Neural cell (in vitro differentiated cells): ENCODE data around the gene GRIP1. TPM values are rescaled to one million over a fixed set of nuclear protein-coding genes. Genes with fewer than 3 reads are reported as not detected.

Source experiments
- H2AFZ ChIP-seq: fragments of 200-600, 300-800 bp; sonication (generic), shearing (Covaris generic); 2 replicates; pipeline ENCODE4 v1.6.0; 2014; ENCODE audit warnings: low read depth, mild to moderate bottlenecking, antibody characterized with exemption, low read length, moderate library complexity
- H3F3A ChIP-seq: fragments of 200-600 bp; shearing (Covaris generic); 2 replicates; pipeline ENCODE4 v1.6.1; 2016; ENCODE audit warnings: mild to moderate bottlenecking, moderate library complexity, mixed read lengths, antibody characterized with exemption, low read length; ENCODE audit not compliant: insufficient read depth, poor library complexity, severe bottlenecking
- H3K27ac ChIP-seq: fragments of 200-600, 300-800 bp; sonication (generic), shearing (Covaris generic); 2 replicates; pipeline ENCODE4 v1.5.1; 2014; ENCODE audit warnings: mild to moderate bottlenecking, low read length, moderate library complexity
- H3K27me3 ChIP-seq: fragments of 300-800, 200-600 bp; sonication (generic), shearing (Covaris generic); 2 replicates; pipeline ENCODE4 v1.6.0; 2014; ENCODE audit warnings: mild to moderate bottlenecking, low read depth, low read length, moderate library complexity; ENCODE audit not compliant: insufficient read depth
- H3K36me3 ChIP-seq: fragments of 300-800, 200-600 bp; sonication (generic), shearing (Covaris generic); 2 replicates; pipeline ENCODE4 v1.5.1; 2014; ENCODE audit warnings: mild to moderate bottlenecking, antibody characterized with exemption, low read length, moderate library complexity; ENCODE audit not compliant: insufficient read depth
- H3K4me2 ChIP-seq: fragments of 300-800, 200-600 bp; sonication (generic), shearing (Covaris generic); 2 replicates; pipeline ENCODE4 v1.6.0; 2014; ENCODE audit warnings: mild to moderate bottlenecking, low read length
- H3K4me3 ChIP-seq: fragments of 300-800, 200-600 bp; sonication (generic), shearing (Covaris generic); 2 replicates; pipeline ENCODE4 v1.5.1; 2014; ENCODE audit warnings: mild to moderate bottlenecking, low read length, moderate library complexity
- H3K79me2 ChIP-seq: fragments of 200-600 bp; shearing (Covaris generic); replicated peaks from 2 replicates; pipeline ENCODE4 v1.6.0; 2014; ENCODE audit warnings: mild to moderate bottlenecking, low read length, moderate library complexity; ENCODE audit not compliant: insufficient read depth
- H3K9ac ChIP-seq: fragments of 300-800, 200-600 bp; sonication (generic), shearing (Covaris generic); 2 replicates; pipeline ENCODE4 v1.6.1; 2016; ENCODE audit warnings: mild to moderate bottlenecking, low read length, mixed read lengths
- H3K9me2 ChIP-seq: fragments of 200-600 bp; shearing (Covaris generic); 2 replicates; pipeline ENCODE4 v1.6.1; 2016; ENCODE audit warnings: mild to moderate bottlenecking, low read length, mixed read lengths; ENCODE audit not compliant: insufficient read depth
- H3K9me3 ChIP-seq: fragments of 200-600, 300-800 bp; sonication (generic), shearing (Covaris generic); 2 replicates; pipeline ENCODE4 v1.6.1; 2016; ENCODE audit warnings: mild to moderate bottlenecking, mixed run types, low read length, moderate library complexity, mixed read lengths
- H4K20me1 ChIP-seq: fragments of 200-600 bp; shearing (Covaris generic); 2 replicates; pipeline ENCODE4 v1.6.1; 2016; ENCODE audit warnings: mild to moderate bottlenecking, mixed run types; ENCODE audit not compliant: insufficient read depth
- CTCF ChIP-seq: fragments of 450-650 bp; IDR thresholded peaks from 2 replicates; pipeline ENCODE4 v1.5.1; 2014; ENCODE audit warnings: antibody characterized with exemption, mild to moderate bottlenecking, moderate library complexity; ENCODE audit not compliant: poor library complexity, severe bottlenecking
- EP300 ChIP-seq: fragments of 450-650 bp; conservative IDR thresholded peaks from 2 replicates; pipeline ENCODE4 v1.6.1; 2014; ENCODE audit warnings: antibody characterized with exemption, mild to moderate bottlenecking, moderate library complexity; ENCODE audit not compliant: poor library complexity, severe bottlenecking
- EZH2 ChIP-seq: fragments of 200-600, 300-800 bp; shearing (Covaris generic), sonication (generic); IDR thresholded peaks from 2 replicates; pipeline ENCODE4 v1.6.1; 2014; ENCODE audit warnings: antibody characterized with exemption, low read length, borderline replicate concordance, mild to moderate bottlenecking; ENCODE audit not compliant: insufficient read depth, poor library complexity, severe bottlenecking
- POLR2AphosphoS5 ChIP-seq: IDR thresholded peaks from 2 replicates; pipeline ENCODE4 v1.6.1; 2012
- REST ChIP-seq: IDR thresholded peaks from 2 replicates; pipeline ENCODE4 v1.6.1; 2012; ENCODE audit warnings: borderline replicate concordance
- SMC3 ChIP-seq: fragments of 450-650 bp; conservative IDR thresholded peaks from 2 replicates; pipeline ENCODE4 v1.6.1; 2014; ENCODE audit warnings: antibody characterized with exemption, mild to moderate bottlenecking, moderate library complexity; ENCODE audit not compliant: poor library complexity
- TAF1 ChIP-seq: IDR thresholded peaks from 2 replicates; pipeline ENCODE4 v1.6.1; 2012; ENCODE audit warnings: low read depth
- polyA plus RNA-seq: library from polyadenylated mRNA; depleted of rRNA; stranded (reverse); fragments of >200 nt; gene quantifications from 2 replicates; pipeline ENCODE4 v1.2.3, GENCODE V29; 2014

Gene GRIP1
- polyA plus RNA-seq, 1 donor from 2014 or later = 41.1 TPM

GRCh38 chr12:66491853-66492252 lies 187.0 kb downstream of the GRIP1 start:
- no peak overlapping the region for H2AFZ ChIP-seq

GRCh38 chr12:66482351-66483203 lies 196.3 kb downstream of the GRIP1 start:
- no peaks in the 10 kb centered on the region for H3K36me3 ChIP-seq
- no peaks in the 10 kb centered on the region for H4K20me1 ChIP-seq
- no peak overlapping the region for H3K4me3 ChIP-seq
- H3K9me2 ChIP-seq = no peaks in the 10 kb centered on the region
- H3K9ac ChIP-seq = no peak overlapping the region
- H3K27me3 ChIP-seq = no peaks in the 10 kb centered on the region
- no peak overlapping the region for H3K27ac ChIP-seq
- no peaks in the 10 kb centered on the region for H3K9me3 ChIP-seq
- no peaks in the 10 kb centered on the region for H3K79me2 ChIP-seq
- H3F3A ChIP-seq = no peaks in the 10 kb centered on the region
- H2AFZ ChIP-seq = no peak overlapping the region
- no peak overlapping the region for H3K4me2 ChIP-seq
- TF ChIP-seq TAF1 (no peak), POLR2AphosphoS5 (no peak), SMC3 (no peak), EP300 (no peak), EZH2 (no peak), CTCF (no peak)

More at GRCh38 chr12:66491853-66492252, 187.0 kb downstream of the GRIP1 start:
- no peak overlapping the region for H3K9ac ChIP-seq
- H3K4me3 ChIP-seq = no peak overlapping the region
- no peaks in the 10 kb centered on the region for H3K9me3 ChIP-seq
- no peaks in the 10 kb centered on the region for H3F3A ChIP-seq
- H3K36me3 ChIP-seq = no peaks in the 10 kb centered on the region
- no peak overlapping the region for H3K27ac ChIP-seq
- H3K79me2 ChIP-seq = no peaks in the 10 kb centered on the region
- no peaks in the 10 kb centered on the region for H3K9me2 ChIP-seq
- H4K20me1 ChIP-seq = no peaks in the 10 kb centered on the region
- TF ChIP-seq REST (no peak), TAF1 (no peak), CTCF (no peak), SMC3 (no peak)
- H3K27me3 ChIP-seq = no peaks in the 10 kb centered on the region
- no peak overlapping the region for H3K4me2 ChIP-seq
